Breast epithelium (tissue), 4 donors: ENCODE results near the gene NAALADL1. TPM values are rescaled to one million over a fixed set of nuclear protein-coding genes. Genes with fewer than 3 reads are reported as not detected.

ENCODE experiments used
- DNase-seq, 2 donors: peaks; one replicate each; pipeline ENCODE4 v3.0.0-alpha.2; 2019; ENCODE audit warnings: low spot score in 2 of 2
- H3K27ac ChIP-seq, 2 donors: fragments of 200-600 bp; sonication (generic) in 1 of 2; one replicate each; pipeline ENCODE4 v1.5.1; 2016 to 2019; ENCODE audit warnings: mild to moderate bottlenecking in 1 of 2
- H3K27me3 ChIP-seq, 2 donors: fragments of 200-600 bp; sonication (generic) in 1 of 2; one replicate each; pipeline versions ENCODE4 v1.5.1 to v1.6.0; 2017 to 2019; ENCODE audit warnings: control low read depth in 1 of 2, mild to moderate bottlenecking in 1 of 2
- H3K36me3 ChIP-seq: fragments of 200-600 bp; one replicate; pipeline ENCODE4 v1.5.1; 2019
- H3K4me1 ChIP-seq, 2 donors: fragments of 200-600 bp; sonication (generic); one replicate each; pipeline ENCODE4 v1.5.1; 2016 to 2019; ENCODE audit warnings: control low read depth in 1 of 2
- H3K4me3 ChIP-seq, 3 donors: fragments of 200-600 bp; sonication (generic); 1 replicate in 2 of 3; 2 replicates in 1 of 3; pipeline ENCODE4 v1.5.1; 2016 to 2019; ENCODE audit warnings: mild to moderate bottlenecking in 3 of 3, moderate library complexity in 2 of 3
- H3K9me3 ChIP-seq, 2 donors: fragments of 200-600 bp; sonication (generic) in 1 of 2; one replicate each; pipeline ENCODE4 v1.5.1; 2016 to 2019; ENCODE audit warnings: control low read depth in 1 of 2
- POLR2A ChIP-seq: fragments of 450-650 bp; IDR thresholded peaks from one replicate; pipeline ENCODE4 v1.6.1; 2016; ENCODE audit warnings: antibody characterized with exemption, mild to moderate bottlenecking, moderate library complexity
- POLR2AphosphoS5 ChIP-seq, 3 donors: sonication (generic); formaldehyde crosslinking; IDR thresholded peaks; one replicate each; pipeline ENCODE4 v1.6.1; 2017; ENCODE audit warnings: antibody characterized with exemption in 3 of 3
- intact Hi-C: fragments of 100-400 bp; cut with DNase I; formaldehyde crosslinking; loops from one replicate; pipeline ENCODE4 v1.15.1; 2023; ENCODE audit warnings: low total_unique reads
- total RNA-seq, 3 donors: library from RNA; depleted of rRNA; stranded (reverse); fragments of >200 nt; gene quantifications; one replicate each; pipeline ENCODE4 v1.1.0, GENCODE V29; 2016
- TF ChIP-seq, protein P1 (sequence below), 3 donors: fragments of 450-650 bp; IDR thresholded peaks; one replicate each; pipeline ENCODE4 v1.5.1; 2016 to 2017; ENCODE audit warnings: antibody characterized with exemption in 3 of 3, mild to moderate bottlenecking in 3 of 3, moderate library complexity in 3 of 3

NAALADL1 gene
- total RNA-seq, 3 donors from 2014 or later = 15.5 to 28.8 (median 19.2) TPM

GRCh38 chr11:65095427-65095826 lies 37.1 kb upstream of the NAALADL1 start:
- H3K9me3 ChIP-seq = no peaks in the 10 kb centered on the region
- peak overlapping the region in 2 of 3 donors; percentile 86 to 91 for H3K4me3 ChIP-seq
- H3K36me3 ChIP-seq = no peaks in the 10 kb centered on the region
- DNase-seq = no peak
- no peaks in the 10 kb centered on the region for H3K27me3 ChIP-seq
- H3K27ac ChIP-seq = peak overlapping the region; percentile 96
- TF ChIP-seq, protein P1, sequence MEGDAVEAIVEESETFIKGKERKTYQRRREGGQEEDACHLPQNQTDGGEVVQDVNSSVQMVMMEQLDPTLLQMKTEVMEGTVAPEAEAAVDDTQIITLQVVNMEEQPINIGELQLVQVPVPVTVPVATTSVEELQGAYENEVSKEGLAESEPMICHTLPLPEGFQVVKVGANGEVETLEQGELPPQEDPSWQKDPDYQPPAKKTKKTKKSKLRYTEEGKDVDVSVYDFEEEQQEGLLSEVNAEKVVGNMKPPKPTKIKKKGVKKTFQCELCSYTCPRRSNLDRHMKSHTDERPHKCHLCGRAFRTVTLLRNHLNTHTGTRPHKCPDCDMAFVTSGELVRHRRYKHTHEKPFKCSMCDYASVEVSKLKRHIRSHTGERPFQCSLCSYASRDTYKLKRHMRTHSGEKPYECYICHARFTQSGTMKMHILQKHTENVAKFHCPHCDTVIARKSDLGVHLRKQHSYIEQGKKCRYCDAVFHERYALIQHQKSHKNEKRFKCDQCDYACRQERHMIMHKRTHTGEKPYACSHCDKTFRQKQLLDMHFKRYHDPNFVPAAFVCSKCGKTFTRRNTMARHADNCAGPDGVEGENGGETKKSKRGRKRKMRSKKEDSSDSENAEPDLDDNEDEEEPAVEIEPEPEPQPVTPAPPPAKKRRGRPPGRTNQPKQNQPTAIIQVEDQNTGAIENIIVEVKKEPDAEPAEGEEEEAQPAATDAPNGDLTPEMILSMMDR (IDR thresholded peaks at IDR 0.05) = no peak
- TF ChIP-seq POLR2AphosphoS5 (IDR thresholded peaks at IDR 0.05) (no peak), POLR2A (no peak)
- intact Hi-C loops = no loop called here
- peaks cover 0 to 5% of the 10 kb centered on the region in 2 donors for H3K4me1 ChIP-seq

- TF ChIP-seq POLR2A (no peak), POLR2AphosphoS5 (IDR thresholded peaks at IDR 0.05) (no peak)
- Histone ChIP-seq H3K36me3 (peaks cover 7% of the 10 kb centered on the region), H3K27ac (no peak overlapping the region), H3K4me3 (no peak overlapping the region), H3K4me1 (no peaks in the 10 kb centered on the region), H3K27me3 (no peaks in the 10 kb centered on the region), H3K9me3 (no peaks in the 10 kb centered on the region)
- intact Hi-C loops = no loop called here
- DNase-seq = no peak
Observed at GRCh38 chr11:65090628-65091027, 32.3 kb upstream of the NAALADL1 start.

DNA sequence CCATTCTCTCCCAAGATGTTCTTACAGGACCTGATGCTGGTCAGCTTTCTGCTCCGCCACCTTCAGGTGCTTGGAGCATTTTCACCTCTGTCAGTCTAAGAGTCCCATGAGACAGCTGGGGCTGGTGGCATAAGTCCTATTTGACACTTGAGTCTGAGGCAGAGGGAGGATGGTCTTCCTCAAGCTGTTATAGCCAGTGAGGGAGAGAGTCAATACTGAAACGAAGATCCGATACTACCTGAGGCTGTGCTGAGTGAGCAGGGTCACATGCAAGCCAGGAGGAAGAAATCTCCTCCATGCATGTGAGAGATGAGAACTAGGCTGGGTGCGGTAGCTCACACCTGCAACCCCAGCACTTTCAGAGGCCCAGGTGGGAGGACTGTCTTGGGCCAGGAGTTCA lies 31.3 kb upstream of the NAALADL1 start:
- Histone ChIP-seq H3K4me1 (no peaks in the 10 kb centered on the region), H3K9me3 (no peaks in the 10 kb centered on the region), H3K4me3 (no peak overlapping the region), H3K27ac (no peak overlapping the region), H3K36me3 (peaks cover 7% of the 10 kb centered on the region), H3K27me3 (no peaks in the 10 kb centered on the region)
- no peak for TF ChIP-seq POLR2AphosphoS5 (IDR thresholded peaks at IDR 0.05)
- TF ChIP-seq POLR2A = no peak
- TF ChIP-seq, protein P1 (IDR thresholded peaks at IDR 0.05) = no peak
- DNase-seq = no peak
- intact Hi-C loops = no loop called here

GRCh38 chr11:65087827-65088226 lies 29.5 kb upstream of the NAALADL1 start:
- intact Hi-C loops = no loop called here
- H3K9me3 ChIP-seq = no peaks in the 10 kb centered on the region
- DNase-seq = no peak
- no peaks in the 10 kb centered on the region for H3K4me1 ChIP-seq
- H3K27ac ChIP-seq = no peak overlapping the region
- H3K27me3 ChIP-seq = no peaks in the 10 kb centered on the region
- H3K4me3 ChIP-seq = no peak overlapping the region
- H3K36me3 ChIP-seq = peaks cover 7% of the 10 kb centered on the region
- TF ChIP-seq POLR2AphosphoS5 (IDR thresholded peaks at IDR 0.05) (no peak), POLR2A (no peak)
- TF ChIP-seq, protein P1 (IDR thresholded peaks at IDR 0.05) = no peak

- Histone ChIP-seq H3K27me3 (no peaks in the 10 kb centered on the region), H3K9me3 (no peaks in the 10 kb centered on the region), H3K4me1 (no peaks in the 10 kb centered on the region), H3K27ac (no peak overlapping the region), H3K4me3 (no peak overlapping the region), H3K36me3 (peaks cover 7% of the 10 kb centered on the region)
- TF ChIP-seq POLR2A (no peak), POLR2AphosphoS5 (IDR thresholded peaks at IDR 0.05) (no peak)
- TF ChIP-seq, protein P1 (IDR thresholded peaks at IDR 0.05) = no peak
- intact Hi-C loops = no loop called here
- no peak for DNase-seq
Observed at GRCh38 chr11:65087216-65087615, 28.9 kb upstream of the NAALADL1 start.

DNA sequence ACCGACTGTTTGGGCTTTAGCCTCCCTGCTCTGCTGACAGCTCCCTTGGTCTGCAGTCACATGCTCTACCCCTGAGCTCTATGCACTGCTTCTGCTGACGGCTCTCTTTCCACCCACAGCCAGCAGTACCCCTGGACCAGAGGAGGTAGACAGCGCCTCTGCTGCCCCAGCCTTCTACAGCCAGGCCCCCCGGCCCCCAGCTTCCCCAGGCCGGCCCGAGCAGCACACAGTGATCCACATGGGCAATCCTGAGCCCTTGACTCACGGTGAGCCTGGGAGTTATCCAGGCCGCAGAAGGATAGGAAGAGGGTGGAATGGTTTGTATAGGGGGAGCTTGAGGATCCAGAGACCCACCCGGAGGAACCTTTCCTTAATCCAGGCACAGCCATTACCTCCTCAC lies 28.5 kb upstream of the NAALADL1 start:
- no peak for DNase-seq
- peaks cover 7% of the 10 kb centered on the region for H3K36me3 ChIP-seq
- H3K4me3 ChIP-seq = no peak overlapping the region
- H3K27me3 ChIP-seq = no peaks in the 10 kb centered on the region
- no peaks in the 10 kb centered on the region for H3K4me1 ChIP-seq
- intact Hi-C loops = no loop called here
- TF ChIP-seq POLR2A = no peak
- TF ChIP-seq POLR2AphosphoS5 (IDR thresholded peaks at IDR 0.05) = no peak
- TF ChIP-seq, protein P1 (IDR thresholded peaks at IDR 0.05) = no peak
- no peaks in the 10 kb centered on the region for H3K9me3 ChIP-seq
- H3K27ac ChIP-seq = no peak overlapping the region
